HepG2 (cell line): ENCODE data around the gene CCNL1. TPM values are rescaled to one million over a fixed set of nuclear protein-coding genes. Genes with fewer than 3 reads are reported as not detected.

Source experiments
- ATRX ChIP-seq: sonication (generic); formaldehyde crosslinking; IDR thresholded peaks from 2 replicates; pipeline ENCODE4 v1.4.0; 2020; ENCODE audit warnings: missing genetic modification reagents, borderline replicate concordance
- IKZF1 ChIP-seq: fragments of 450-650 bp; IDR thresholded peaks from 2 replicates; pipeline ENCODE4 v1.7.1; 2016
- KMT2A ChIP-seq: sonication (generic); formaldehyde crosslinking; IDR thresholded peaks from 2 replicates; pipeline ENCODE4 v1.4.0; 2020; ENCODE audit warnings: missing genetic modification reagents
- MBD4 ChIP-seq: IDR thresholded peaks from 2 replicates; pipeline ENCODE4 v1.6.1; 2012; ENCODE audit warnings: low read length, inconsistent platforms, borderline replicate concordance
- PHF5A ChIP-seq: IDR thresholded peaks from one replicate; pipeline ENCODE4 v1.6.1; 2018; ENCODE audit warnings: low read depth, missing genetic modification reagents; ENCODE audit not compliant: unreplicated experiment
- SIX1 ChIP-seq: sonication (generic); formaldehyde crosslinking; IDR thresholded peaks from 2 replicates; pipeline ENCODE4 v1.4.0; 2020; ENCODE audit warnings: missing genetic modification reagents, borderline replicate concordance
- TP53 ChIP-seq: sonication (generic); formaldehyde crosslinking; conservative IDR thresholded peaks from 2 replicates; pipeline ENCODE4 v1.4.0; 2020; ENCODE audit warnings: missing genetic modification reagents
- YEATS4 ChIP-seq: sonication (generic); formaldehyde crosslinking; IDR thresholded peaks from 2 replicates; pipeline ENCODE4 v1.4.0; 2020; ENCODE audit warnings: missing genetic modification reagents, borderline replicate concordance
- ZNF644 ChIP-seq: IDR thresholded peaks from 2 replicates; pipeline ENCODE4 v1.6.1; 2016; ENCODE audit warnings: low read depth
- ZNF670 ChIP-seq: sonication (generic); formaldehyde crosslinking; IDR thresholded peaks from 2 replicates; pipeline ENCODE4 v1.8.0; 2022; ENCODE audit warnings: mild to moderate bottlenecking, missing genetic modification reagents, borderline replicate concordance
- polyA plus RNA-seq, 8 experiments: library from polyadenylated mRNA; depleted of rRNA in 3 of 8; stranded (reverse) in 7 of 8; unstranded in 1 of 8; fragments of >200 nt; fragmentation: Illumina TruSeq in 4 of 8; extraction: Trizol in 4 of 8; gene quantifications; 2 replicates each; pipeline versions ENCODE4 v1.2.1 to v1.2.3, GENCODE V29; 2011 to 2016; ENCODE audit warnings: low read depth in 4 of 8, missing spikeins in 1 of 8, mixed read lengths in 1 of 8; ENCODE audit not compliant: insufficient read depth in 1 of 8
- total RNA-seq, 5 experiments: library from RNA; depleted of rRNA; stranded (reverse); fragments of >200 nt; fragmentation: Illumina TruSeq; extraction: Trizol; gene quantifications; 2 replicates each; pipeline ENCODE4 v1.2.3, GENCODE V29; 2016; ENCODE audit warnings: low read depth in 1 of 5
- TF ChIP-seq, protein P1 (sequence below): sonication (generic); formaldehyde crosslinking; IDR thresholded peaks from 2 replicates; pipeline ENCODE4 v1.4.0; 2020; ENCODE audit warnings: mild to moderate bottlenecking, missing genetic modification reagents, borderline replicate concordance
- TF ChIP-seq, protein P2 (sequence below): sonication (generic); formaldehyde crosslinking; IDR thresholded peaks from 2 replicates; pipeline ENCODE4 v1.8.1; 2023; ENCODE audit warnings: mild to moderate bottlenecking, missing genetic modification reagents, borderline replicate concordance
- TF ChIP-seq, protein P3 (sequence below): sonication (generic); formaldehyde crosslinking; IDR thresholded peaks from 2 replicates; pipeline ENCODE4 v1.4.0; 2020; ENCODE audit warnings: missing genetic modification reagents
- TF ChIP-seq, protein P4 (sequence below): sonication (generic); formaldehyde crosslinking; IDR thresholded peaks from 2 replicates; pipeline ENCODE4 v1.5.0; 2020; ENCODE audit warnings: mild to moderate bottlenecking, missing genetic modification reagents, borderline replicate concordance
- TF ChIP-seq, protein P5 (sequence below): IDR thresholded peaks from 2 replicates; pipeline ENCODE4 v1.6.1; 2016; ENCODE audit warnings: low read depth

The CCNL1 gene
- total and polyA plus RNA-seq, 2 of the 13 experiments (the other 11 are each of a cell fraction or from before 2014, with no cell fraction given) = 151 to 303 TPM

DNA sequence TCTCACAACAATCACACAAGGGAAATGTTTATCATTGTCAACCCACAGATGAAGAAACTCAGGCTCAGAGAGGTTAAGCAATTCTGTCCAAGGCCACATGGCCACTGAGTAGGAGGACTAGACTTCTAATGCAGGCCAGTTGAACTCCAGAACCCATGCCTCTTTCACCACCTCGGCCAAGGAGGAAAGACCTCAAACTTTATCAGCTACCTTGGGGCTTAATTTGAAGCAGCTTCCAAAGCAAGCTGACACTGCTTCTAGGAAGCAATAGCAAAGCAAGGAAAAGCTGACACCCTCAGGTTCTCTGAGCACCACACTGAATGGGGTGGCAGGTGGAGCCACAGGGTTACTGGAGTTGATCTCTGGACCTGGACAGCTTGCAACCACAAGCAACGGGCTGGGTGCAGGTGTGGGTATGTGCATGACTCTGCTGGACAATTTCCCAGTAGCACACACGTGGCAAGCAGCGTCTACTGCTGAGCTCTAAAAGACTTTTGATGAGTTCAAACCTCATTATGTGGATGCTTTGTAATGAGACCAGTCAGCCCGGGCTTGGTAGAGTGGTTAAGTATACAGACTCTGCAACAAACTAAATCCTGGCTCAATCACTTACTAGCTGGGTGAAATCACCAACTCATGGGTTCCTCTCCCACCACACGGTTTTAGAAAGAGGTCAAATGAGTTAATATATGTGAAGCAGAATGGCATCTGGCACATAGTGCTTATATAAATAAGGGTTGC lies 23.1 kb downstream of the CCNL1 start (continued):
- TF ChIP-seq, protein P1, sequence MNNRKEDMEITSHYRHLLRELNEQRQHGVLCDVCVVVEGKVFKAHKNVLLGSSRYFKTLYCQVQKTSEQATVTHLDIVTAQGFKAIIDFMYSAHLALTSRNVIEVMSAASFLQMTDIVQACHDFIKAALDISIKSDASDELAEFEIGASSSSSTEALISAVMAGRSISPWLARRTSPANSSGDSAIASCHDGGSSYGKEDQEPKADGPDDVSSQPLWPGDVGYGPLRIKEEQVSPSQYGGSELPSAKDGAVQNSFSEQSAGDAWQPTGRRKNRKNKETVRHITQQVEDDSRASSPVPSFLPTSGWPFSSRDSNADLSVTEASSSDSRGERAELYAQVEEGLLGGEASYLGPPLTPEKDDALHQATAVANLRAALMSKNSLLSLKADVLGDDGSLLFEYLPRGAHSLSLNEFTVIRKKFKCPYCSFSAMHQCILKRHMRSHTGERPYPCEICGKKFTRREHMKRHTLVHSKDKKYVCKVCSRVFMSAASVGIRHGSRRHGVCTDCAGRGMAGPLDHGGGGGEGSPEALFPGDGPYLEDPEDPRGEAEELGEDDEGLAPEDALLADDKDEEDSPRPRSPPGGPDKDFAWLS (CRISPR knock-in tag) = no peak
- TF ChIP-seq YEATS4 (CRISPR knock-in tag) (peak; percentile 81), ZNF644 (peak; percentile 90), PHF5A (CRISPR knock-in tag) (no peak), TP53 (CRISPR knock-in tag) (no peak; the same call in 1 of the 2 replicates), SIX1 (CRISPR knock-in tag) (no peak; the same call in 1 of the 2 replicates), ZNF670 (CRISPR knock-in tag) (no peak), ATRX (CRISPR knock-in tag) (no peak), IKZF1 (no peak), MBD4 (no peak), KMT2A (CRISPR knock-in tag) (no peak)
- TF ChIP-seq, protein P2, sequence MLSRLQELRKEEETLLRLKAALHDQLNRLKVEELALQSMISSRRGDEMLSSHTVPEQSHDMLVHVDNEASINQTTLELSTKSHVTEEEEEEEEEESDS (CRISPR knock-in tag) = no peak
- TF ChIP-seq, protein P3, sequence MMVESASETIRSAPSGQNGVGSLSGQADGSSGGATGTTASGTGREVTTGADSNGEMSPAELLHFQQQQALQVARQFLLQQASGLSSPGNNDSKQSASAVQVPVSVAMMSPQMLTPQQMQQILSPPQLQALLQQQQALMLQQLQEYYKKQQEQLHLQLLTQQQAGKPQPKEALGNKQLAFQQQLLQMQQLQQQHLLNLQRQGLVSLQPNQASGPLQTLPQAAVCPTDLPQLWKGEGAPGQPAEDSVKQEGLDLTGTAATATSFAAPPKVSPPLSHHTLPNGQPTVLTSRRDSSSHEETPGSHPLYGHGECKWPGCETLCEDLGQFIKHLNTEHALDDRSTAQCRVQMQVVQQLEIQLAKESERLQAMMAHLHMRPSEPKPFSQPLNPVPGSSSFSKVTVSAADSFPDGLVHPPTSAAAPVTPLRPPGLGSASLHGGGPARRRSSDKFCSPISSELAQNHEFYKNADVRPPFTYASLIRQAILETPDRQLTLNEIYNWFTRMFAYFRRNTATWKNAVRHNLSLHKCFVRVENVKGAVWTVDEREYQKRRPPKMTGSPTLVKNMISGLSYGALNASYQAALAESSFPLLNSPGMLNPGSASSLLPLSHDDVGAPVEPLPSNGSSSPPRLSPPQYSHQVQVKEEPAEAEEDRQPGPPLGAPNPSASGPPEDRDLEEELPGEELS = peak; percentile 77
- TF ChIP-seq, protein P4, sequence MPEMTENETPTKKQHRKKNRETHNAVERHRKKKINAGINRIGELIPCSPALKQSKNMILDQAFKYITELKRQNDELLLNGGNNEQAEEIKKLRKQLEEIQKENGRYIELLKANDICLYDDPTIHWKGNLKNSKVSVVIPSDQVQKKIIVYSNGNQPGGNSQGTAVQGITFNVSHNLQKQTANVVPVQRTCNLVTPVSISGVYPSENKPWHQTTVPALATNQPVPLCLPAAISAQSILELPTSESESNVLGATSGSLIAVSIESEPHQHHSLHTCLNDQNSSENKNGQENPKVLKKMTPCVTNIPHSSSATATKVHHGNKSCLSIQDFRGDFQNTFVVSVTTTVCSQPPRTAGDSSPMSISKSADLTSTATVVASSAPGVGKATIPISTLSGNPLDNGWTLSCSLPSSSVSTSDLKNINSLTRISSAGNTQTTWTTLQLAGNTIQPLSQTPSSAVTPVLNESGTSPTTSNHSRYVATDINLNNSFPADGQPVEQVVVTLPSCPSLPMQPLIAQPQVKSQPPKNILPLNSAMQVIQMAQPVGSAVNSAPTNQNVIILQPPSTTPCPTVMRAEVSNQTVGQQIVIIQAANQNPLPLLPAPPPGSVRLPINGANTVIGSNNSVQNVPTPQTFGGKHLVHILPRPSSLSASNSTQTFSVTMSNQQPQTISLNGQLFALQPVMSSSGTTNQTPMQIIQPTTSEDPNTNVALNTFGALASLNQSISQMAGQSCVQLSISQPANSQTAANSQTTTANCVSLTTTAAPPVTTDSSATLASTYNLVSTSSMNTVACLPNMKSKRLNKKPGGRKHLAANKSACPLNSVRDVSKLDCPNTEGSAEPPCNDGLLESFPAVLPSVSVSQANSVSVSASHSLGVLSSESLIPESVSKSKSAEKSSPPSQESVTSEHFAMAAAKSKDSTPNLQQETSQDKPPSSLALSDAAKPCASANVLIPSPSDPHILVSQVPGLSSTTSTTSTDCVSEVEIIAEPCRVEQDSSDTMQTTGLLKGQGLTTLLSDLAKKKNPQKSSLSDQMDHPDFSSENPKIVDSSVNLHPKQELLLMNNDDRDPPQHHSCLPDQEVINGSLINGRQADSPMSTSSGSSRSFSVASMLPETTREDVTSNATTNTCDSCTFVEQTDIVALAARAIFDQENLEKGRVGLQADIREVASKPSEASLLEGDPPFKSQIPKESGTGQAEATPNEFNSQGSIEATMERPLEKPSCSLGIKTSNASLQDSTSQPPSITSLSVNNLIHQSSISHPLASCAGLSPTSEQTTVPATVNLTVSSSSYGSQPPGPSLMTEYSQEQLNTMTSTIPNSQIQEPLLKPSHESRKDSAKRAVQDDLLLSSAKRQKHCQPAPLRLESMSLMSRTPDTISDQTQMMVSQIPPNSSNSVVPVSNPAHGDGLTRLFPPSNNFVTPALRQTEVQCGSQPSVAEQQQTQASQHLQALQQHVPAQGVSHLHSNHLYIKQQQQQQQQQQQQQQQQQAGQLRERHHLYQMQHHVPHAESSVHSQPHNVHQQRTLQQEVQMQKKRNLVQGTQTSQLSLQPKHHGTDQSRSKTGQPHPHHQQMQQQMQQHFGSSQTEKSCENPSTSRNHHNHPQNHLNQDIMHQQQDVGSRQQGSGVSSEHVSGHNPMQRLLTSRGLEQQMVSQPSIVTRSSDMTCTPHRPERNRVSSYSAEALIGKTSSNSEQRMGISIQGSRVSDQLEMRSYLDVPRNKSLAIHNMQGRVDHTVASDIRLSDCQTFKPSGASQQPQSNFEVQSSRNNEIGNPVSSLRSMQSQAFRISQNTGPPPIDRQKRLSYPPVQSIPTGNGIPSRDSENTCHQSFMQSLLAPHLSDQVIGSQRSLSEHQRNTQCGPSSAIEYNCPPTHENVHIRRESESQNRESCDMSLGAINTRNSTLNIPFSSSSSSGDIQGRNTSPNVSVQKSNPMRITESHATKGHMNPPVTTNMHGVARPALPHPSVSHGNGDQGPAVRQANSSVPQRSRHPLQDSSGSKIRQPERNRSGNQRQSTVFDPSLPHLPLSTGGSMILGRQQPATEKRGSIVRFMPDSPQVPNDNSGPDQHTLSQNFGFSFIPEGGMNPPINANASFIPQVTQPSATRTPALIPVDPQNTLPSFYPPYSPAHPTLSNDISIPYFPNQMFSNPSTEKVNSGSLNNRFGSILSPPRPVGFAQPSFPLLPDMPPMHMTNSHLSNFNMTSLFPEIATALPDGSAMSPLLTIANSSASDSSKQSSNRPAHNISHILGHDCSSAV (CRISPR knock-in tag) = no peak
- TF ChIP-seq, protein P5, sequence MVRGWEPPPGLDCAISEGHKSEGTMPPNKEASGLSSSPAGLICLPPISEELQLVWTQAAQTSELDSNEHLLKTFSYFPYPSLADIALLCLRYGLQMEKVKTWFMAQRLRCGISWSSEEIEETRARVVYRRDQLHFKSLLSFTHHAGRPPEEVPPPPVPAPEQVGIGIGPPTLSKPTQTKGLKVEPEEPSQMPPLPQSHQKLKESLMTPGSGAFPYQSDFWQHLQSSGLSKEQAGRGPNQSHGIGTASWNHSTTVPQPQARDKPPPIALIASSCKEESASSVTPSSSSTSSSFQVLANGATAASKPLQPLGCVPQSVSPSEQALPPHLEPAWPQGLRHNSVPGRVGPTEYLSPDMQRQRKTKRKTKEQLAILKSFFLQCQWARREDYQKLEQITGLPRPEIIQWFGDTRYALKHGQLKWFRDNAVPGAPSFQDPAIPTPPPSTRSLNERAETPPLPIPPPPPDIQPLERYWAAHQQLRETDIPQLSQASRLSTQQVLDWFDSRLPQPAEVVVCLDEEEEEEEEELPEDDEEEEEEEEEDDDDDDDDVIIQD (CRISPR knock-in tag) = 0 out of 2 replicates have a peak, but pooled peaks have one; percentile 24
